ENCODE data around the gene MED15.

DNA sequence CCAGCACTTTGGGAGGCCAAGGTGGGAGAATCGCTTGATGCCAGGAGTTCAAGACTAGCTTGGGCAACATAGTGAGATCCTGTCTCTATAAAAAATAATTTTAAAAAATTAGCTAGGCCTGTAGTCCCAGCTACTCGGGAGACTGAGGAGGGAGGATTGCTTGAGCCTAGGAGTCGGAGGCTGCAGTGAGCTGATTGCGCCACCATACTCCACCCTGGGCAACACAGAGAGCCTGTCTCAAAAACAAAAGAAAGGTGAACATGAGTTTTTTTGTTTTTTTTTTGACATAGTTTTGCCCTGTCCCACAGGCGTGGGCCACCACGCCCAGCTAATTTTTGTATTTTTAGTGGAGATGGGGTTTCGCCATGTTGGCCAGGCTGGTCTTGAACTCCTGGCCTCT lies 17.6 kb downstream of the MED15 start:
- TF ChIP-seq, protein P1, sequence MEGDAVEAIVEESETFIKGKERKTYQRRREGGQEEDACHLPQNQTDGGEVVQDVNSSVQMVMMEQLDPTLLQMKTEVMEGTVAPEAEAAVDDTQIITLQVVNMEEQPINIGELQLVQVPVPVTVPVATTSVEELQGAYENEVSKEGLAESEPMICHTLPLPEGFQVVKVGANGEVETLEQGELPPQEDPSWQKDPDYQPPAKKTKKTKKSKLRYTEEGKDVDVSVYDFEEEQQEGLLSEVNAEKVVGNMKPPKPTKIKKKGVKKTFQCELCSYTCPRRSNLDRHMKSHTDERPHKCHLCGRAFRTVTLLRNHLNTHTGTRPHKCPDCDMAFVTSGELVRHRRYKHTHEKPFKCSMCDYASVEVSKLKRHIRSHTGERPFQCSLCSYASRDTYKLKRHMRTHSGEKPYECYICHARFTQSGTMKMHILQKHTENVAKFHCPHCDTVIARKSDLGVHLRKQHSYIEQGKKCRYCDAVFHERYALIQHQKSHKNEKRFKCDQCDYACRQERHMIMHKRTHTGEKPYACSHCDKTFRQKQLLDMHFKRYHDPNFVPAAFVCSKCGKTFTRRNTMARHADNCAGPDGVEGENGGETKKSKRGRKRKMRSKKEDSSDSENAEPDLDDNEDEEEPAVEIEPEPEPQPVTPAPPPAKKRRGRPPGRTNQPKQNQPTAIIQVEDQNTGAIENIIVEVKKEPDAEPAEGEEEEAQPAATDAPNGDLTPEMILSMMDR (IDR thresholded peaks at IDR 0.05; ENCODE audit: borderline replicate concordance, extremely low read depth, low read length, poor library complexity, severe bottlenecking): no peak
- no peak for TF ChIP-seq EZH2 (IDR thresholded peaks at IDR 0.05; ENCODE audit: borderline replicate concordance, low read depth, low read length, severe bottlenecking)
